Hepatocyte (in vitro differentiated cells): ENCODE measurements around the gene ITPRID1. TPM values are rescaled to one million over a fixed set of nuclear protein-coding genes. Genes with fewer than 3 reads are reported as not detected.

ENCODE experiments used
- DNase-seq: peaks from one replicate; pipeline ENCODE4 v3.0.0-alpha.2; 2016; ENCODE audit warnings: low spot score
- H2AFZ ChIP-seq: fragments of 200-600 bp; sonication (generic); 2 replicates; pipeline ENCODE4 v1.6.0; 2016; ENCODE audit warnings: antibody characterized with exemption, mild to moderate bottlenecking
- H3K27ac ChIP-seq: fragments of 200-600 bp; sonication (generic); 2 replicates; pipeline ENCODE4 v1.5.1; 2016; ENCODE audit warnings: mild to moderate bottlenecking
- H3K27me3 ChIP-seq: fragments of 200-600 bp; sonication (generic); 2 replicates; pipeline ENCODE4 v1.6.1; 2016
- H3K36me3 ChIP-seq: fragments of 200-600 bp; sonication (generic); replicated peaks from 2 replicates; pipeline ENCODE4 v1.5.1; 2016; ENCODE audit warnings: low read depth; ENCODE audit not compliant: insufficient read depth
- H3K4me1 ChIP-seq: fragments of 200-600 bp; sonication (generic); 2 replicates; pipeline ENCODE4 v1.5.1; 2016; ENCODE audit warnings: mild to moderate bottlenecking, moderate library complexity; ENCODE audit not compliant: insufficient read depth
- H3K4me2 ChIP-seq: fragments of 200-600 bp; sonication (generic); 2 replicates; pipeline ENCODE4 v1.6.0; 2016
- H3K4me3 ChIP-seq: fragments of 200-600 bp; sonication (generic); 2 replicates; pipeline ENCODE4 v1.5.1; 2016; ENCODE audit warnings: mild to moderate bottlenecking
- H3K79me2 ChIP-seq: fragments of 200-600 bp; sonication (generic); 2 replicates; pipeline ENCODE4 v1.6.0; 2017; ENCODE audit warnings: mild to moderate bottlenecking
- H3K9me2 ChIP-seq: fragments of 200-600 bp; sonication (generic); replicated peaks from 2 replicates; pipeline ENCODE4 v1.6.0; 2017; ENCODE audit warnings: mild to moderate bottlenecking; ENCODE audit not compliant: insufficient read depth
- H3K9me3 ChIP-seq: fragments of 200-600 bp; sonication (generic); 2 replicates; pipeline ENCODE4 v1.5.1; 2016; ENCODE audit warnings: low read depth, mild to moderate bottlenecking
- H4K20me1 ChIP-seq: fragments of 200-600 bp; sonication (generic); 2 replicates; pipeline ENCODE4 v1.6.0; 2016; ENCODE audit warnings: mild to moderate bottlenecking; ENCODE audit not compliant: insufficient read depth, poor library complexity, severe bottlenecking
- EZH2 ChIP-seq: fragments of 200-600 bp; sonication (generic); IDR thresholded peaks from 2 replicates; pipeline ENCODE4 v1.6.1; 2016; ENCODE audit warnings: antibody characterized with exemption, mild to moderate bottlenecking, borderline replicate concordance
- EZH2phosphoT487 ChIP-seq: fragments of 200-600 bp; sonication (generic); IDR thresholded peaks from one replicate; pipeline ENCODE4 v1.6.1; 2018; ENCODE audit warnings: antibody characterized with exemption, mild to moderate bottlenecking, low read depth, moderate library complexity; ENCODE audit not compliant: unreplicated experiment, severe bottlenecking
- WGBS: methylation state at CpG from one replicate; pipeline ENCODE4 v1.1.6; 2016; ENCODE audit warnings: low lambda C conversion rate; ENCODE audit errors: missing lambda C conversion rate; 5-methylcytosine and 5-hydroxymethylcytosine counted together
- polyA plus RNA-seq: library from polyadenylated mRNA; unstranded; fragments of >200 nt; fragmentation: Nextera tagmentation; extraction: Ambion mirVana; gene quantifications from 2 replicates; pipeline ENCODE4 v1.2.1, GENCODE V29; 2016
- total RNA-seq: library from RNA; depleted of rRNA; stranded (reverse); fragments of >200 nt; gene quantifications from 2 replicates; pipeline ENCODE4 v1.2.3, GENCODE V29; 2014
- TF ChIP-seq, protein P1 (sequence below): fragments of 200-600 bp; sonication (generic); IDR thresholded peaks from 2 replicates; pipeline ENCODE4 v1.5.1; 2016; ENCODE audit warnings: antibody characterized with exemption, mild to moderate bottlenecking; ENCODE audit not compliant: poor library complexity

ITPRID1 gene
- total and polyA plus RNA-seq, 2 experiments from 2014 or later: 0.06 TPM; not detected in 1

DNA sequence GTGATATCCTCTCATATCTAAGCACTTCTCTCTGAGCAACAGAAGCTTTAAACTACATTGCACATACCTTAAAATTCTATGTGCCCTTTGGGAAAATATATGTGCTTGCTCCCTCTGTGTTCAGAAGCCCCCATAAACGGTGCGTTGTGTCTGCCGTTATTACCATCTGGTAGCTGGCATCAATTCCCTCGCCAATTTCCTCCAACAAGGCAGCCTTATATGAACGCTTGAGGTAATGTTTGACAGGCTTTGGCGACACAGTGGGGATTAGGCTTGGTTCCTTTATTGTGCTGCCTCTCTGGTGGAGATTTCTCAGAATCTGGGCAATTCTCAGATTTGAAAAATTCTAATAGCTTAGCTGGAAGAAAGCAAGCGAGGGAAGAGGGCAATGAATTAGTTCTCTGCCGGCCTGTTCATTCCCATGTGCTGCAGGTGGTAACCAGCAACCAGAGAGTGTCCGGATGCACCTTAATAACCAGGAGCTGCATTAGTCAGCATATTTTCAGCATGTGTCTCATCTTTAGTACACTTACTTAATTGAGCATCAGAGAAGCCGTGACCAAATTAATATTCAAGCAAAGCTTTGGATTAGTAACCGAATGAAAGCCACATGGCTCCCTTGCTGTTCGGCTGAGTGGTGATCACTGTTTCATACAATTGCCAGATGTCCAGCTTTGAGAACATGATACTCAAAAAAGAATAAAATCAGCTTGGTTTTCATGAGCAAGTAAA is 165.8 kb downstream of the ITPRID1 start:
- Histone ChIP-seq H3K36me3 (no peaks in the 10 kb centered on the region), H3K9me2 (no peaks in the 10 kb centered on the region), H3K4me1 (no peaks in the 10 kb centered on the region), H3K4me3 (no peak overlapping the region), H2AFZ (no peak overlapping the region), H3K4me2 (no peak overlapping the region), H3K9me3 (no peaks in the 10 kb centered on the region), H3K27ac (no peak overlapping the region), H3K79me2 (no peaks in the 10 kb centered on the region), H3K27me3 (no peaks in the 10 kb centered on the region), H4K20me1 (no peaks in the 10 kb centered on the region)
- WGBS: 92% methylated on average over 12 of the region's 12 CpGs
- no peak for TF ChIP-seq EZH2phosphoT487
- TF ChIP-seq, protein P1, sequence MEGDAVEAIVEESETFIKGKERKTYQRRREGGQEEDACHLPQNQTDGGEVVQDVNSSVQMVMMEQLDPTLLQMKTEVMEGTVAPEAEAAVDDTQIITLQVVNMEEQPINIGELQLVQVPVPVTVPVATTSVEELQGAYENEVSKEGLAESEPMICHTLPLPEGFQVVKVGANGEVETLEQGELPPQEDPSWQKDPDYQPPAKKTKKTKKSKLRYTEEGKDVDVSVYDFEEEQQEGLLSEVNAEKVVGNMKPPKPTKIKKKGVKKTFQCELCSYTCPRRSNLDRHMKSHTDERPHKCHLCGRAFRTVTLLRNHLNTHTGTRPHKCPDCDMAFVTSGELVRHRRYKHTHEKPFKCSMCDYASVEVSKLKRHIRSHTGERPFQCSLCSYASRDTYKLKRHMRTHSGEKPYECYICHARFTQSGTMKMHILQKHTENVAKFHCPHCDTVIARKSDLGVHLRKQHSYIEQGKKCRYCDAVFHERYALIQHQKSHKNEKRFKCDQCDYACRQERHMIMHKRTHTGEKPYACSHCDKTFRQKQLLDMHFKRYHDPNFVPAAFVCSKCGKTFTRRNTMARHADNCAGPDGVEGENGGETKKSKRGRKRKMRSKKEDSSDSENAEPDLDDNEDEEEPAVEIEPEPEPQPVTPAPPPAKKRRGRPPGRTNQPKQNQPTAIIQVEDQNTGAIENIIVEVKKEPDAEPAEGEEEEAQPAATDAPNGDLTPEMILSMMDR: no peak
- TF ChIP-seq EZH2: no peak
- DNase-seq: no peak

DNA sequence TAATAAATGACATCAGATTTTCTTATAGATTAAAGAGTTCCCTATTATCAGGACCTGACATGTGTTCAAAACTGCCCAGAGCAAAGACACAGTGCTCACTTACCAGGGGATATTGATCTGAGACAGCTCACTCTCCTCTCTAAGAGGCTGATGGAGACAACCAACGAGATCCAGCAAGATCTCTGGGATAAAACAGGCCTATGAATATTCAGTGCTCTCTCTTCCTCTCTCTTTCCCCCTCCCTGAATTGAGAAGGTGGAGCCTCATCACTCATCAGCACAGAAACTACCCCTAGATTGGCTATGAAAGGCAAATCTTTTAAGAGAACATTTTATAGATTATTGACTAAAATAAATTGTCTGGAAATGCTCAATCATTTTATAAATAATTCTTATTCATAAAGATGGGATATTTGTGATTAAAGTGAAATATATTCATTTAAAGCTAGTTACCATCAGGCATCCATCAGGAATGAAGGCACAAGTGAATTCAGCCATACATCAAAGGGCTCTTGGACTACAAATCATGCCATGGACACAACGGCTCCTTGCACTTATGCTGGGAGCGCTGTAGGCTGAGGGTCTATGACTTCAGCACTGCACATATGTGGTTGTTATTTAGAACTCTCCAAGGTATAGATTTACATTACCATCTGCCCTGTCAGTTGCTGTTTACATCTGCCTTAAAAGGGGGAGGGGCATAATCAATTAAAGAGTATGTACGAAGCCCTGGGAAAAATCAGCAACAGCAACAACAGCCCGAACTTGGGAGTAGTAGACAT is 169.7 kb downstream of the ITPRID1 start:
- no peak for DNase-seq
- no peaks in the 10 kb centered on the region for H3K4me1 ChIP-seq
- no peaks in the 10 kb centered on the region for H4K20me1 ChIP-seq
- TF ChIP-seq EZH2phosphoT487 (no peak), EZH2 (no peak)
- TF ChIP-seq, protein P1: no peak
- H3K27ac ChIP-seq: no peak overlapping the region
- H3K4me3 ChIP-seq: no peak overlapping the region
- no peaks in the 10 kb centered on the region for H3K9me2 ChIP-seq
- H3K36me3 ChIP-seq: no peaks in the 10 kb centered on the region
- H3K27me3 ChIP-seq: peaks cover 12% of the 10 kb centered on the region
- no peak overlapping the region for H2AFZ ChIP-seq
- H3K4me2 ChIP-seq: no peak overlapping the region
- WGBS: 74% methylated on average over 5 of the region's 5 CpGs
- no peaks in the 10 kb centered on the region for H3K79me2 ChIP-seq
- H3K9me3 ChIP-seq: no peaks in the 10 kb centered on the region

DNA sequence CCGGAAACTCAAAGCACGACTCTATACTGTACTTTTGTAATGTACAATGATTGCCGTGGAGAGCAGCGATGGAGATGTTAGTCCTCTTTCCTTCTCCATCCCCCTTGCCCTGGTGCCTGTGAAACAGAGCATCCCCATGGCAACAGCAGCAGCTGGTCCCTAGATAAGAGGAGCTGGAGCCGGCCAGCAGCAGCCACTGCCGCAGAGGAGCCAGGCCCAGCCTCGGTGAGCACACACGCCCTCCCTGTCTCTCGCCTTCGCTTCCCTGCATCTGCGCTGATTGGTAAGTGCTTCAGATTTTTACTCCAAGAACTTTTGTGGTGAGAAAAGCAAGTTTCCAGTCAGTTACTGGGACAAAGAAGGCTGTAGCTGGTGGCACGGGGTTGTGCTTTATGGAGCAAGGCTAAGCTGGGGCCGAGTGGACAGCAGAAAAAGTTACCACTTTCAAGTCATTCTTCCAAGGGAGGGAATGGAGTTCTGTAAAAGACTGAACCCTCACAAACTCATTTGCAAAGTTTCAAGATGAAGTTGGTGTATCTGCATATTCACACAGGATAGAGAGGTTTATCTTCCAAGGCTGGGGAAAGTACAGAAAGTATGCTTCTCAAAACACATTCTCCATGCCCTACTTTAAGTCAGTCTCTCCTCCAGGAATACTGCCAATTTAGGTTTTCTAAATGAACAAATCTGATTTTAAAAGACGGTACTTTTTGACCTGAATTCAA is 173.3 kb downstream of the ITPRID1 start, which contains the start of gene PPP1R17:
Gene PPP1R17, plus strand, starts transcription at position 192 of the 725 bp plus-strand sequence. CDS start 5,227 bp downstream, outside the sequence.
- Histone ChIP-seq H3K36me3 (no peaks in the 10 kb centered on the region), H2AFZ (no peak within 1 kb of the TSS), H3K4me1 (no peaks in the 10 kb centered on the region), H3K4me2 (no peak within 1 kb of the TSS), H3K9me2 (no peaks in the 10 kb centered on the region), H3K27ac (no peak within 1 kb of the TSS), H3K27me3 (peaks cover 12% of the 10 kb centered on the region), H4K20me1 (no peaks in the 10 kb centered on the region), H3K9me3 (no peaks in the 10 kb centered on the region), H3K4me3 (no peak within 1 kb of the TSS), H3K79me2 (no peaks in the 10 kb centered on the region)
- TF ChIP-seq EZH2phosphoT487 (no peak), EZH2 (no peak)
- TF ChIP-seq, protein P1: no peak
- WGBS: 46% methylated on average over 14 of the region's 14 CpGs
- peak; percentile 11 for DNase-seq
